A673 (cell line): ENCODE measurements around the gene APLNR. TPM values are rescaled to one million over a fixed set of nuclear protein-coding genes. Genes with fewer than 3 reads are reported as not detected.

ENCODE experiments used
- BruUV-seq: library from RNA; stranded (reverse); fragments of 400-500 nt; replicated peaks from 2 replicates; lab custom pipeline; 2021; lab: Mats Ljungman, UMichigan
- CTCF ChIA-PET: fragments of 300-600 bp; sonication (Branson Sonifier 250); formaldehyde crosslinking; loops from one replicate; lab custom pipeline; 2022; ENCODE audit warnings: antibody characterized with exemption; lab: Charles Lee
- POLR2A ChIA-PET: fragments of 300-600 bp; sonication (Branson Sonifier 250); formaldehyde crosslinking; loops from one replicate; lab custom pipeline; 2022; ENCODE audit warnings: antibody characterized with exemption; ENCODE audit not compliant: low non-redundant PET; lab: Charles Lee
- DNase-seq: peaks from one replicate; pipeline ENCODE4 v3.0.0-alpha.2; 2015; ENCODE audit warnings: low spot score
- H3K27ac ChIP-seq: fragments of 200-600 bp; sonication (generic); 2 replicates; pipeline ENCODE4 v1.5.1; 2016; ENCODE audit warnings: mixed run types, low read depth, mild to moderate bottlenecking, mixed read lengths, antibody characterized with exemption, low read length; ENCODE audit not compliant: poor library complexity, severe bottlenecking
- H3K27me3 ChIP-seq: fragments of 200-600 bp; sonication (generic); replicated peaks from 2 replicates; pipeline ENCODE4 v1.6.1; 2017; ENCODE audit warnings: mixed run types, low read depth, mild to moderate bottlenecking, mixed read lengths, antibody characterized with exemption, low read length; ENCODE audit not compliant: insufficient read depth, poor library complexity
- H3K36me3 ChIP-seq: fragments of 200-600 bp; sonication (generic); 2 replicates; pipeline ENCODE4 v1.6.1; 2016; ENCODE audit warnings: mixed run types, mild to moderate bottlenecking, mixed read lengths, antibody characterized with exemption, low read length; ENCODE audit not compliant: insufficient read depth, poor library complexity, severe bottlenecking
- H3K4me1 ChIP-seq: fragments of 200-600 bp; sonication (generic); 2 replicates; pipeline ENCODE4 v1.6.1; 2017; ENCODE audit warnings: mixed run types, mild to moderate bottlenecking, mixed read lengths, antibody characterized with exemption, low read length; ENCODE audit not compliant: insufficient read depth, poor library complexity, severe bottlenecking
- H3K4me3 ChIP-seq: fragments of 200-600 bp; sonication (generic); 2 replicates; pipeline ENCODE4 v1.5.1; 2016; ENCODE audit warnings: low read depth, mixed run types, mild to moderate bottlenecking, mixed read lengths, low read length; ENCODE audit not compliant: poor library complexity, severe bottlenecking
- H3K9me3 ChIP-seq: fragments of 200-600 bp; sonication (generic); 2 replicates; pipeline ENCODE4 v1.6.1; 2016; ENCODE audit warnings: mixed run types, low read depth, mild to moderate bottlenecking, mixed read lengths, antibody characterized with exemption, low read length; ENCODE audit not compliant: poor library complexity, severe bottlenecking
- EZH2 ChIP-seq: fragments of 200-600 bp; sonication (generic); IDR thresholded peaks from 2 replicates; pipeline ENCODE4 v1.6.1; 2017; ENCODE audit warnings: borderline replicate concordance, low read depth, mild to moderate bottlenecking, mixed read lengths, antibody characterized with exemption, low read length; ENCODE audit not compliant: poor library complexity, severe bottlenecking
- intact Hi-C: fragments of 100-400 bp; cut with micrococcal nuclease; formaldehyde crosslinking; loops from one replicate; pipeline ENCODE4 v1.10.0; 2022; ENCODE audit not compliant: unreplicated experiment
- total RNA-seq: library from RNA; stranded (reverse); gene quantifications from 2 replicates; pipeline ENCODE4 v1.2.3, GENCODE V29; 2021
- TF ChIP-seq, protein P1 (sequence below): fragments of 300-800, 200-600 bp; sonication (generic); conservative IDR thresholded peaks from 2 replicates; pipeline ENCODE4 v1.5.1; 2017; ENCODE audit warnings: low read depth, mild to moderate bottlenecking, antibody characterized with exemption, low read length, moderate library complexity, mixed read lengths

The APLNR gene
- total RNA-seq, 1 experiment from 2014 or later, result 0.67 TPM

DNA sequence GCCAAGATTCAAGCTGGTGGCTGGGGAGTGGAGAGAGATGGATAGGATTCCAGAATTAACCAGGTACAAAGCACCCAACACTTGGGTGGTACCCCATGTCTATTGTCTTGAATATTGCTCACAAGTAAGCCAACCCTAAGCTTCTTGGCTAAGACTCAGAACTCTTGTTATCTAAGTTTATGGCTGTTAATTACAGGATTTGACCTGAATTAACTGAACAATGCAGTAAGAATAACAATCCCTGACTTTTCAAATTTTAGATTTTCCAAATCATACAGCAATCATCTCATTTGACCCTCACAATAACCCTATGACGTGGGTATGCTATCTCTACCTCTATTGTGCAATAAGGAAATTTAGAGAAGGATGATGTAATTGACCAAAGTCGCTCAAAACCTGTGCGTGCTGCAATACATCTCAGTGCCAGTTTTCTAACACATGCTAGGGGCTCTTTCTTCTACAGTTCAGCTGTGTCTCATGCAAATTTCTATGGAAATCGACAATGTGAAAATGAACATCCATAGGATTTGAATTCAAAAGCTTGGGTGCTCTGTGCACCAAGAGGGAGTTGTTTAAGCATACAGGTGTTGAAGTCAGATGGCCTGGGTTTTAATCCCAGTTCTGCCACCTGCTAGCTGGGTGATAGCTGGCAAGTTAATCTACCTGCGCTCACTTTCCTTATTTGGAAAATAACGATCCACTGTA lies 40.1 kb upstream of the APLNR start:
- DNase-seq, result no peak
- no peaks in the 10 kb centered on the region for H3K36me3 ChIP-seq
- ChIA-PET CTCF (no interaction called here), POLR2A (no interaction called here)
- TF ChIP-seq, protein P1, sequence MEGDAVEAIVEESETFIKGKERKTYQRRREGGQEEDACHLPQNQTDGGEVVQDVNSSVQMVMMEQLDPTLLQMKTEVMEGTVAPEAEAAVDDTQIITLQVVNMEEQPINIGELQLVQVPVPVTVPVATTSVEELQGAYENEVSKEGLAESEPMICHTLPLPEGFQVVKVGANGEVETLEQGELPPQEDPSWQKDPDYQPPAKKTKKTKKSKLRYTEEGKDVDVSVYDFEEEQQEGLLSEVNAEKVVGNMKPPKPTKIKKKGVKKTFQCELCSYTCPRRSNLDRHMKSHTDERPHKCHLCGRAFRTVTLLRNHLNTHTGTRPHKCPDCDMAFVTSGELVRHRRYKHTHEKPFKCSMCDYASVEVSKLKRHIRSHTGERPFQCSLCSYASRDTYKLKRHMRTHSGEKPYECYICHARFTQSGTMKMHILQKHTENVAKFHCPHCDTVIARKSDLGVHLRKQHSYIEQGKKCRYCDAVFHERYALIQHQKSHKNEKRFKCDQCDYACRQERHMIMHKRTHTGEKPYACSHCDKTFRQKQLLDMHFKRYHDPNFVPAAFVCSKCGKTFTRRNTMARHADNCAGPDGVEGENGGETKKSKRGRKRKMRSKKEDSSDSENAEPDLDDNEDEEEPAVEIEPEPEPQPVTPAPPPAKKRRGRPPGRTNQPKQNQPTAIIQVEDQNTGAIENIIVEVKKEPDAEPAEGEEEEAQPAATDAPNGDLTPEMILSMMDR, result no peak
- TF ChIP-seq EZH2, result no peak
- H3K27me3 ChIP-seq, result no peaks in the 10 kb centered on the region
- intact Hi-C loops, result no loop called here
- no peaks in the 10 kb centered on the region for H3K9me3 ChIP-seq
- no TSS peak for BruUV-seq
- H3K4me1 ChIP-seq, result peaks cover 7% of the 10 kb centered on the region
- no peak overlapping the region for H3K27ac ChIP-seq
- H3K4me3 ChIP-seq, result no peak overlapping the region

DNA sequence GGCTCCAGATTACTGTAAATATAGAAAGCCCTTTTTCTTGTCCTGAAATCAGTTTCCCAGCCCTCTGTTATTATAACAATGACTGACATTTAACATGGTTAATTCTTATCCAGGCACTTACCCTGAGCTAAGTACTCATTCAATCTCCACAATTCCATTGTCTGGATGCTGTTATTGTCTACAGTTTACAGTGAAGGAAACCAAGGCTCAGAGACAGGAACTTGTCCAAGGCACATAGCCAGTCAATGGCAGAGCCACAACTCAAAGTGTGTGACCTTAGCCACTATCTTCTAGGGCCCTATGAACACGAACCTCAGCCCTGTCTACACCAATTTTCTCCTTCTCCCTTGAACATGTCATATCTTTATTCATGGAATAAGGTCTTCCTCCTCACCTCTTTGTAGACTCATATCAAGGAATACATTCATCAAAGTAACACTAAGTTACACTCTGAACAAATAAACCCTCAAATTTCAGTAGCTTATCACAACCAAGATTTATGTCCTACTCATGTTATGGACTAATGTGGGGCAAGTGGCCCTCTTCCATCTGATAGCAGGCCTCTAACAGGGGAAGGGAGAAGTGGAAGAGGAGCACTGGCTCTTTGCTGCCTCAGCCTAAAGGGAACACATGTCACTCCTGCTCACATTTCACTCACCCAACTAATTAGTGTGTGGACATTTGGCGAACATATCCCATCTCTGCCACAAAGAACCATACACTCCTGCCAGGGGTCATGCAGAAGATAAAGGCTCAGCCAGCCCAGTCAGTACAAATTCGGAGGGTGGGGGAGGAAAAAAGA lies 39.3 kb upstream of the APLNR start:
- CTCF ChIA-PET, result no interaction called here
- H3K36me3 ChIP-seq, result no peaks in the 10 kb centered on the region
- POLR2A ChIA-PET, result no interaction called here
- intact Hi-C loops, result no loop called here
- peaks cover 7% of the 10 kb centered on the region for H3K4me1 ChIP-seq
- no TSS peak for BruUV-seq
- TF ChIP-seq, protein P1, result no peak
- no peak for TF ChIP-seq EZH2
- H3K27me3 ChIP-seq, result no peaks in the 10 kb centered on the region
- H3K27ac ChIP-seq, result no peak overlapping the region
- no peak for DNase-seq
- no peak overlapping the region for H3K4me3 ChIP-seq
- H3K9me3 ChIP-seq, result no peaks in the 10 kb centered on the region

DNA sequence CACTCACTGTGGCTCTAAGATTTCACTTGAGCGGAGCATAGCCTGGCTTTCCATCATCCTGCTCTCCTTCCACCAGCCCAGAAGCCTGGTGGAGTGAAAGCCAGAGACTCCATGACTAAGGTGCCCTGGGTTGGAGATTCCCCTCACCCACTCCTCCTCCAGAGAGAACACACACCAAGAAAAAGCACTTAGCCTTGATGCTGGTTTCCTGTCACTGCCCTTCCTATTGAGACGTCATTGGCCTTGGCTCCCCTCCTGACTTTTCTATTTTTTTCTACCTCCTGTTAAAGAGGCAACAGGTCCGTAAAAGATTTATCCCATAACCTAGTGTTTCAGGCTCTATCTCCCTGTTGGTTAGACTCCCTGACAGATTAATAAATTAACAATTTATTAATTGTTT lies 38.5 kb upstream of the APLNR start:
- Histone ChIP-seq H3K9me3 (no peaks in the 10 kb centered on the region), H3K4me3 (no peak overlapping the region), H3K27ac (no peak overlapping the region), H3K36me3 (no peaks in the 10 kb centered on the region), H3K4me1 (peaks cover 7% of the 10 kb centered on the region), H3K27me3 (no peaks in the 10 kb centered on the region)
- TF ChIP-seq, protein P1, result no peak
- TF ChIP-seq EZH2, result no peak
- no TSS peak for BruUV-seq
- ChIA-PET CTCF (interaction anchor here (0.7 kb wide), 1 partner anchor 9 kb away, joined by 3 read pairs; no protein-coding TSS in a partner anchor), POLR2A (no interaction called here)
- DNase-seq, result no peak
- intact Hi-C loops, result no loop called here
